Pancreas (tissue), 10 donors: ENCODE measurements around the gene PLAC8. TPM values are rescaled to one million over a fixed set of nuclear protein-coding genes. Genes with fewer than 3 reads are reported as not detected.
A peak's percentile ranks its signal among the peaks of the same experiment; 100 is the strongest.

Experiments used
- ATAC-seq, 4 donors: fragments of 200-7000 bp; cut with Tn5 transposase; one replicate each; pipeline versions ENCODE4 v1.8.0 to v1.9.1; 2020; ENCODE audit warnings: mild to moderate bottlenecking in 4 of 4, moderate library complexity in 4 of 4
- DNase-seq, 6 donors: peaks; one replicate each; pipeline ENCODE4 v3.0.0-alpha.2; 2020
- FAIRE-seq: peaks from 2 replicates; lab custom pipeline; 2012; peaks lifted over from hg19 to GRCh38; lab: Jason Lieb, UNC
- H3K27ac ChIP-seq, 4 donors: fragments of 200-600 bp; sonication (generic); 1 replicate in 3 of 4; 2 replicates in 1 of 4; pipeline versions ENCODE4 v1.5.0 to v1.8.0; 2020
- H3K27me3 ChIP-seq, 4 donors: fragments of 200-600 bp; one replicate each; pipeline ENCODE4 v1.8.0; 2021
- H3K36me3 ChIP-seq, 3 donors: fragments of 200-600 bp; sonication (generic) in 1 of 3; one replicate each; pipeline versions ENCODE4 v1.5.0 to v1.8.0; 2020 to 2021
- H3K4me1 ChIP-seq, 3 donors: fragments of 200-600 bp; one replicate each; pipeline ENCODE4 v1.8.0; 2021
- H3K4me3 ChIP-seq, 4 donors: fragments of 200-600 bp; sonication (generic) in 2 of 4; one replicate each; pipeline versions ENCODE4 v1.5.0 to v1.8.0; 2020 to 2021
- H3K9me3 ChIP-seq, 4 donors: fragments of 200-600 bp; one replicate each; pipeline ENCODE4 v1.8.0; 2021
- CTCF ChIP-seq, 4 donors: fragments of 200-600 bp; sonication (generic) in 3 of 4; IDR thresholded peaks; one replicate each; pipeline versions ENCODE4 v1.5.0 to v1.8.0; 2021; ENCODE audit warnings: antibody characterized with exemption in 4 of 4
- WGBS, 2 donors: extraction: QIAGEN DNeasy Blood & Tissue Kit; methylation state at CpG; one replicate each; pipeline ENCODE4 v1.1.7; 2013; 5-methylcytosine and 5-hydroxymethylcytosine counted together
- intact Hi-C, 3 donors: fragments of 100-400 bp; cut with DNase I; formaldehyde crosslinking; loops; one replicate each; pipeline versions ENCODE4 v1.11.1 to v1.14.2; 2022
- polyA plus RNA-seq, 2 donors: library from polyadenylated mRNA; stranded (reverse); fragments of 200-250 nt; gene quantifications; one replicate each; pipeline ENCODE4 v1.2.3, GENCODE V29; 2013
- total RNA-seq, 6 donors: library from RNA; stranded (reverse); fragmentation: NEBNext Ultra II Directional in 4 of 6; extraction: Animal tissue kit (Norgen Biotek cat#: 25700) in 4 of 6; gene quantifications; one replicate each; pipeline versions ENCODE4 v1.2.1 to v1.2.4, GENCODE V29; 2021 to 2023
- donor health status: healthy with polysubstance abuse.
- donor health status: DM: no; HTN: no; CAD: no; lungs with moderate emphysema.
- donor health status: DM: no; HTN: no; CAD: no.
- donor health status: control.
- donor health status: control.
- donor health status: Bipolar disorder and iron deficiency.
- donor health status: DM: yes; HTN: yes; CAD: no.
- donor health status: DM: no; HTN: no; CAD: no.
- donor health status: DM: no; HTN: no; CAD: no.
- donor health status: DM: yes; HTN: yes; CAD: no.

The PLAC8 gene, protein sequence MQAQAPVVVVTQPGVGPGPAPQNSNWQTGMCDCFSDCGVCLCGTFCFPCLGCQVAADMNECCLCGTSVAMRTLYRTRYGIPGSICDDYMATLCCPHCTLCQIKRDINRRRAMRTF
- total RNA-seq (1 to 10 TPM in 5 of 6 donors, under 1 TPM in 1; 0.93 to 3.1 (median 2.1) TPM), polyA plus RNA-seq (10 to 100 TPM in 1 of 2 donors, 1 to 10 TPM in 1; 1.5 to 10.0 TPM)

GRCh38 chr4:83114576-83114975 lies at the start of gene PLAC8:
PLAC8 (minus strand) TSS chr4:83114729; CDS start chr4:83107921, 6,808 bp downstream.
- Histone ChIP-seq H3K27me3 (no peaks in the 10 kb centered on the region), H3K4me1 (no peaks in the 10 kb centered on the region), H3K9me3 (no peaks in the 10 kb centered on the region), H3K27ac (no peak within 1 kb of the TSS), H3K36me3 (no peaks in the 10 kb centered on the region), H3K4me3 (no peak within 1 kb of the TSS)
- ATAC-seq (no peak), FAIRE-seq (peak; percentile 79), DNase-seq (no peak)
- no peak for TF ChIP-seq CTCF (IDR thresholded peaks at IDR 0.05)
- intact Hi-C loops: no loop called here
- WGBS, 2 donors: 60 to 63% methylated on average over 5 of the region's 5 CpGs

GRCh38 chr4:83153417-83153816 lies 38.9 kb upstream of the PLAC8 start:
- DNase-seq (no peak), FAIRE-seq (no peak), ATAC-seq (no peak)
- 55 to 63% methylated on average over 2 of the region's 2 CpGs for WGBS, 2 donors
- no peak overlapping the region for H3K27ac ChIP-seq
- H3K36me3 ChIP-seq: no peaks in the 10 kb centered on the region
- TF ChIP-seq CTCF (IDR thresholded peaks at IDR 0.05): no peak
- H3K4me1 ChIP-seq: no peaks in the 10 kb centered on the region
- intact Hi-C loops: no loop called here
- no peak overlapping the region for H3K4me3 ChIP-seq
- H3K27me3 ChIP-seq: no peaks in the 10 kb centered on the region
- no peaks in the 10 kb centered on the region for H3K9me3 ChIP-seq

- ATAC-seq (no peak), DNase-seq (no peak), FAIRE-seq (no peak)
- no peak overlapping the region for H3K4me3 ChIP-seq
- no peaks in the 10 kb centered on the region for H3K36me3 ChIP-seq
- H3K9me3 ChIP-seq: no peaks in the 10 kb centered on the region
- H3K4me1 ChIP-seq: no peaks in the 10 kb centered on the region
- TF ChIP-seq CTCF (IDR thresholded peaks at IDR 0.05): no peak
- no peak overlapping the region for H3K27ac ChIP-seq
- H3K27me3 ChIP-seq: no peaks in the 10 kb centered on the region
- 72 to 77% methylated on average over 6 of the region's 6 CpGs for WGBS, 2 donors
- intact Hi-C loops: no loop called here
These were observed 38.2 kb upstream of the PLAC8 start for GRCh38 chr4:83152746-83153145.

GRCh38 chr4:83151651-83152050 lies 37.1 kb upstream of the PLAC8 start:
- no peak for DNase-seq
- no peak for TF ChIP-seq CTCF (IDR thresholded peaks at IDR 0.05)
- Histone ChIP-seq H3K36me3 (no peaks in the 10 kb centered on the region), H3K27me3 (no peaks in the 10 kb centered on the region), H3K4me3 (no peak overlapping the region), H3K4me1 (no peaks in the 10 kb centered on the region), H3K27ac (no peak overlapping the region), H3K9me3 (no peaks in the 10 kb centered on the region)
- no peak for ATAC-seq
- FAIRE-seq: no peak
- intact Hi-C loops: no loop called here

DNA sequence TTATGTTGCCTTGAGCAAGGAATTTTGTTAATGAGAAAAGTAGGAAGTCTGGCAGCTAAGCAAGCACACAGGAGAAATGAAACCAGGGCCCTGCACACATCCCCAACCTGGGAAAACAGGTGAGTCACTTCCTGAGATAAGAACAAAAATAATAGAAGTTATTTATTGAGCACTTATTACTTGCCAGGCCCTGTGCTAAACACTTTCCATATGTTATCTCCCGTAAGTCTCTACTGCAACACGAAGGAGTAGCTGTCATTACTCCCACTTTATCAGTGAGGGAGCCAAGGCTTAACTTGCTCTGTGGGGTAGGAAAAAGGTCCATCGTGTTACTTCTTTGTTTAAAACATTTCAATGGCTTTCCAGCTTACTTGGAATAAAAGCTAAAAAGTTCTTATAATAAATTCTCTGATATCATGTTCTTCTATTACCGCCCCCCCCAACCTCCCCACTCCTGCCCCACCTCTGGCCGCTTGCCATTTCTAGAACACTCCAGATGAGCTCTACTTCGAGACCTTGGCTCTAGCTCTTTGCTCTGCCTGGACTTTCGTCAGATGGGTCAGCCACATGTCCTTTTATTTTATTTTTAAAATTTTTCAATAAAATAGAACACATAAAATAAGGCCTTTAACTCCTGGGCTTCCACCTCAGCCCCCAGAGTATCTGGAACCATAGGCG lies 36.3 kb upstream of the PLAC8 start:
- no peak for FAIRE-seq
- Histone ChIP-seq H3K4me1 (no peaks in the 10 kb centered on the region), H3K9me3 (no peaks in the 10 kb centered on the region), H3K27ac (no peak overlapping the region), H3K27me3 (no peaks in the 10 kb centered on the region), H3K36me3 (no peaks in the 10 kb centered on the region), H3K4me3 (no peak overlapping the region)
- 61 to 72% methylated on average over 8 of the region's 8 CpGs for WGBS, 2 donors
- no peak for TF ChIP-seq CTCF (IDR thresholded peaks at IDR 0.05)
- intact Hi-C loops: no loop called here
- no peak for DNase-seq
- peak in 2 of 4 donors; percentile 51 to 53 for ATAC-seq
